NCI-H446 treated with DMSO at 0.1 percent for 48 hours (cell line): ENCODE data around the gene CNKSR2.
"Not testable (repeated sequence)": the region's sequence is repeated elsewhere in the genome, so short reads cannot be mapped to it uniquely, and the experiment has no call there.

Source experiments
- DNase-seq: peaks from one replicate; lab custom pipeline; 2025; lab: John Stamatoyannopoulos, UW

CNKSR2 gene

GRCh38 chrX:21440911-21441310 lies 66.7 kb downstream of the CNKSR2 start:
- no peak for DNase-seq

GRCh38 chrX:21457718-21458117 lies 83.5 kb downstream of the CNKSR2 start:
- DNase-seq, result no peak

GRCh38 chrX:21469071-21469470 lies 94.9 kb downstream of the CNKSR2 start:
- no peak for DNase-seq

GRCh38 chrX:21476909-21477308 lies 102.7 kb downstream of the CNKSR2 start:
- DNase-seq, result no peak

- DNase-seq, result peak; percentile 59
These were observed 105.6 kb downstream of the CNKSR2 start for GRCh38 chrX:21479695-21480270.

GRCh38 chrX:21481761-21482160 lies 107.5 kb downstream of the CNKSR2 start:
- DNase-seq, result no peak

GRCh38 chrX:21484051-21484450 lies 109.8 kb downstream of the CNKSR2 start:
- not testable (repeated sequence) for DNase-seq

- peak; percentile 47 for DNase-seq
These were observed 113.6 kb downstream of the CNKSR2 start for GRCh38 chrX:21487832-21488231.

- DNase-seq, result peak; percentile 27
These were observed 116.1 kb downstream of the CNKSR2 start for GRCh38 chrX:21490341-21490740.

- DNase-seq, result peak; percentile 96
These were observed 119.1 kb downstream of the CNKSR2 start for GRCh38 chrX:21493226-21493830.

- no peak for DNase-seq
These were observed 129.4 kb downstream of the CNKSR2 start for GRCh38 chrX:21503593-21503992.

- DNase-seq, result peak; percentile 20
These were observed 135.7 kb downstream of the CNKSR2 start for GRCh38 chrX:21509912-21510311.

- no peak for DNase-seq
These were observed 149.8 kb downstream of the CNKSR2 start for GRCh38 chrX:21524008-21524407.

GRCh38 chrX:21528076-21528475 lies 153.9 kb downstream of the CNKSR2 start:
- no peak for DNase-seq

- DNase-seq, result no peak
These were observed 155.6 kb downstream of the CNKSR2 start for GRCh38 chrX:21529771-21530170.

- DNase-seq, result not testable (repeated sequence)
These were observed 170.4 kb downstream of the CNKSR2 start for GRCh38 chrX:21544642-21545041.

GRCh38 chrX:21559417-21559816 lies 185.2 kb downstream of the CNKSR2 start:
- DNase-seq, result no peak

GRCh38 chrX:21565025-21565424 lies 190.8 kb downstream of the CNKSR2 start:
- no peak for DNase-seq

GRCh38 chrX:21574793-21575192 lies 200.6 kb downstream of the CNKSR2 start:
- no peak for DNase-seq

GRCh38 chrX:21581479-21581878 lies 207.3 kb downstream of the CNKSR2 start:
- no peak for DNase-seq

GRCh38 chrX:21586001-21586400 lies 211.8 kb downstream of the CNKSR2 start:
- no peak for DNase-seq

GRCh38 chrX:21590012-21590776 lies 216.0 kb downstream of the CNKSR2 start:
- no peak for DNase-seq

- DNase-seq, result peak; percentile 43
These were observed 231.8 kb downstream of the CNKSR2 start for GRCh38 chrX:21606002-21606401.
